ENCODE measurements around the gene NINJ1.

Gene NINJ1

GRCh38 chr9:93132287-93132927, 1.6 kb downstream of the NINJ1 start:
- no peak for DNase-seq

GRCh38 chr9:93131599-93132286, 2.3 kb downstream of the NINJ1 start:
- DNase-seq, result no peak

- no peak for DNase-seq
Observed at GRCh38 chr9:93130861-93131481, 3.1 kb downstream of the NINJ1 start.

- no peak for DNase-seq
Observed at GRCh38 chr9:93129691-93130500, 4.2 kb downstream of the NINJ1 start.

GRCh38 chr9:93129286-93129685, 4.8 kb downstream of the NINJ1 start:
- no peak for DNase-seq

- DNase-seq, result no peak
Observed at GRCh38 chr9:93128715-93129224, 5.3 kb downstream of the NINJ1 start.

- DNase-seq, result no peak
Observed at GRCh38 chr9:93128011-93128714, 5.9 kb downstream of the NINJ1 start.

GRCh38 chr9:93127395-93127911, 6.6 kb downstream of the NINJ1 start:
- DNase-seq, result no peak

- peak in 1 of 3 experiments; percentile 16 for DNase-seq
Observed at GRCh38 chr9:93126825-93127368, 7.2 kb downstream of the NINJ1 start.

GRCh38 chr9:93126151-93126781, 7.8 kb downstream of the NINJ1 start:
- no peak for DNase-seq

GRCh38 chr9:93125331-93125894, 8.6 kb downstream of the NINJ1 start:
- DNase-seq, result no peak

- no peak for DNase-seq
Observed at GRCh38 chr9:93124793-93125192, 9.3 kb downstream of the NINJ1 start.

GRCh38 chr9:93123561-93124283, 10.3 kb downstream of the NINJ1 start:
- DNase-seq, result no peak

- peak in 1 of 3 experiments; percentile 20 for DNase-seq
Observed at GRCh38 chr9:93122721-93123221, 11.3 kb downstream of the NINJ1 start.

GRCh38 chr9:93121316-93122241, 12.5 kb downstream of the NINJ1 start:
- no peak for DNase-seq

- DNase-seq, result no peak
Observed at GRCh38 chr9:93120846-93121315, 13.2 kb downstream of the NINJ1 start.

- DNase-seq, result no peak
Observed at GRCh38 chr9:93119953-93120845, 13.9 kb downstream of the NINJ1 start.

GRCh38 chr9:93119703-93119952, 14.4 kb downstream of the NINJ1 start:
- DNase-seq, result no peak
